ENCODE measurements around the gene CACTIN.

CACTIN gene

GRCh38 chr19:3608079-3608641 lies 18.4 kb downstream of the CACTIN start:
- DNase-seq, result no peak

GRCh38 chr19:3607303-3608078 lies 19.1 kb downstream of the CACTIN start:
- DNase-seq, result no peak

GRCh38 chr19:3606690-3607289 lies 19.8 kb downstream of the CACTIN start, which contains the start of gene TBXA2R:
TSS of gene TBXA2R (minus strand) at chr19:3606875. CDS start at chr19:3600634, 6,241 bp downstream.
- DNase-seq, result peak; percentile 64

GRCh38 chr19:3606174-3606689 lies 20.4 kb downstream of the CACTIN start:
- no peak for DNase-seq

- DNase-seq, result no peak
Measured at GRCh38 chr19:3605770-3606169, 20.8 kb downstream of the CACTIN start.

GRCh38 chr19:3605361-3605760 lies 21.2 kb downstream of the CACTIN start:
- no peak for DNase-seq

GRCh38 chr19:3604987-3605343 lies 21.6 kb downstream of the CACTIN start:
- no peak for DNase-seq

- no peak for DNase-seq
Measured at GRCh38 chr19:3604227-3604986, 22.2 kb downstream of the CACTIN start.

- no peak for DNase-seq
Measured at GRCh38 chr19:3603121-3603811, 23.3 kb downstream of the CACTIN start.

GRCh38 chr19:3601021-3601420 lies 25.6 kb downstream of the CACTIN start:
- DNase-seq, result no peak

- DNase-seq, result no peak
Measured at GRCh38 chr19:3599776-3600187, 26.8 kb downstream of the CACTIN start.

- DNase-seq, result no peak
Measured at GRCh38 chr19:3595521-3596061, 31.0 kb downstream of the CACTIN start.

- DNase-seq, result no peak
Measured at GRCh38 chr19:3593156-3593555, 33.4 kb downstream of the CACTIN start.

- no peak for DNase-seq
Measured at GRCh38 chr19:3591876-3592613, 34.5 kb downstream of the CACTIN start.

GRCh38 chr19:3590991-3591659 lies 35.5 kb downstream of the CACTIN start:
- no peak for DNase-seq

- DNase-seq, result no peak
Measured at GRCh38 chr19:3589949-3590348, 36.6 kb downstream of the CACTIN start.

- no peak for DNase-seq
Measured at GRCh38 chr19:3589439-3589838, 37.2 kb downstream of the CACTIN start.

- DNase-seq, result no peak
Measured at GRCh38 chr19:3586707-3587346, 39.8 kb downstream of the CACTIN start.

GRCh38 chr19:3586127-3586626 lies 40.4 kb downstream of the CACTIN start:
- peak; percentile 49 for DNase-seq

Measured in stimulated activated CD4-positive, alpha-beta T cell treated with anti-CD3 and anti-CD28 coated beads, Interleukin-4, amount 100 ng/mL, for 24 hours (primary cell).